8988T (cell line): ENCODE results near the gene PDE3B.

Source experiments
- DNase-seq: peaks from one replicate; pipeline ENCODE4 v3.0.0; 2011

PDE3B gene

DNA sequence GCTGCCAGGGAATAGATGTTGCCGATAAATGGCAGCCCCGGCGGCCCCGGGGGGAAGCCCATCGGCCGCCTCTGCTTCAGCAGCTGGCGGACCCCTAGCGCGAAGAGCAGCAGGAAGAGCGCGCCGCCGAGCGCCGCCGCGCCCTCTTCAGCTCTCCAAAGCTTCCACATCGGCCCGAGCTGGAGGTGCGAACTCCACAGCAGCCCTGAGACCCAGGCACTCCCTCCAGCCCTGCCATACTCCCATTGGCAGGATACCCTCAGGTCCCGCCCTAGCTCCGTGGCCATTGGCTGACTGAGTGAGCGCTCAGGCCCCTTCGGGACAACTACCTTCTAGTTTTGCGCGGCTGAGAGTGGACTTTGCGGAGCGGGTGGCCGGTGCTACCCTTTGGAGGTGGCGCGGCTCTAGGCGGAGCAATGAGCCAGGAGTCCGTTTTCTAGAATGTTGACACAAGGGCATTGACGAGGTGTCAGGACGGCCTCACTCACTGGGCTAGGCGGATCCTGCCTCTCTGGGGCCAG lies 248.5 kb downstream of the PDE3B start, which contains the start of gene CYP2R1:
CYP2R1 (minus strand) TSS at position 196 of the 521 bp plus-strand sequence; CDS start at position 170, 26 bp downstream.
- peak; percentile 66 for DNase-seq

DNA sequence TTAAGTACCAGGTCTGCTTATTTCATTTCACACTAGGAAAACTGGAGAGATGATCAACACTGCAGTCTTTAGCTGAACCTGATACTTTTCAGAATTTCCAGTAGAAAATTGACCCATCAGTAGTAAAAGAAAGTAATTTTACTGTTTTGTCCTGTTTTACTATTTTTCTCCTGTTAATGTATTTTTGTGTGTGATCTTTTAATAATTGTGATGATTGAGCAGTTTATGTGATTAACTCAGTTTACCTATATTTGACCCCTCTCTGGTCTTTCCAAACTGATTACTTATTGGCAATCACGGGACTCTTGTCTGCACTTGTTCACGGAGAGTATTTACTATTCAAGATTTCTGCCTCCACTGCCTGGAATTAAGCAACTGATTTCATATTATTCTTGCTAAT lies 249.0 kb downstream of the PDE3B start:
- no peak for DNase-seq

DNA sequence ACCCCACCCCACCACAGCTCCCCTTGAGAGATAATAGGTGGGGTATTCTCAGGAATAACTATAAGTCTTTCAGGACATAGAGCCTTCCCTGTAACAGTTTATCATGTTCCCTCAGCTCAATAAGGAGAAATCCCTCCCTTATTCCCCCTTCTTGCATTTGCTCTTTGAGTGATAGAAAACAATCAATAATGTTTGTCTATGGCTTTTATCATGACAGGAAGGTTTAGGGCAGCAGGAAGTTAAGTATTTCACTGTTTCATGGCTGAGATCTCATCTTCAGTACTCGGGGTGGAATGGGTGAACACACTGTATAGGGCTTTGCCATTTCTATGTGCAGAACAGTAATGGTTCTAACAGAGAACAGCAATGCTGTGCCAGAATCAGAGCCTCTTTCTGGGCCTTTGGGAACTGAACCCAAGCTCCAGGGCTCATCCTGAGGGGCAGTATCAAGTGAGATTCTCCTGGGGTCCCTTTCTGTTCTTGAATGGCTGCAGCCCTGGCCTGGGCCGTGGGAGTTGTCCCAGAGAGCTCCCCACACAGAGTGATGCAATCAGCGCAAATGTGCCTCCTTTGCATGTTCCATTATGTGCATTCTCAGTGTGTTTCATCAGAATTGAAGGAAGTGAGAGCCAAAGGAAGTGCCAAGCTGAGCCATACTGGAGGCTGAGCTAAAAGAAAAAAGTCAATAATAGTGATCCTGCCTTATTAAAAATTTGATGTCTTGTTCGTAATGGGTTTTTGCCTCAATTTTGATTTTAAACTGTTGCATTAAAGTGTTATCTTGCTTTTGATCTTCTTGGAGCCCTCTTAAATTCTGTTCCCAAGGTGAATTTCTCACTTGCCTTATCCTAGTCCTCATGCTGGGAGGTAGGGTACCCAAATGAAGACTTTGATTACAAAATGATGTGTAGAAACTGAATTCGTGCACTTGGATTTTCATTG lies 251.3 kb downstream of the PDE3B start:
- DNase-seq, result no peak

DNA sequence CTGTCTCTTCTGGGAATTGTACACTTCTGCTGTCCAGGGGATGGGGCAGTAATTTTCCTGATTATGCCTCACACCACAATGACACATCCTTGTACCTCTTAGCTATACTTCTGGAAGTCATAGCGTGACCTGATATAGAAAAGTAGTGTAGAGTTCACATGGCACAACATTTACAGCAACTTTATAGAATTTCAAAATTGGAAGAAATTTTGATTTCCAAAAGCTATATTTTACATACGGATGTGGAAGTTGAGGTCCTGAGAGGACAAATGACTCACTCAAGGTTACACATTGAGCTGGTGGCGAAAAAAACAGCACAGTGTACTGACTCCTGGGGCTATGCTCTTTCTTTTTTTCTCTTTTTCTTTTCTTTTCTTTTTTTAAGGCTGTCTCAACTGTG lies 254.8 kb downstream of the PDE3B start:
- no peak for DNase-seq

DNA sequence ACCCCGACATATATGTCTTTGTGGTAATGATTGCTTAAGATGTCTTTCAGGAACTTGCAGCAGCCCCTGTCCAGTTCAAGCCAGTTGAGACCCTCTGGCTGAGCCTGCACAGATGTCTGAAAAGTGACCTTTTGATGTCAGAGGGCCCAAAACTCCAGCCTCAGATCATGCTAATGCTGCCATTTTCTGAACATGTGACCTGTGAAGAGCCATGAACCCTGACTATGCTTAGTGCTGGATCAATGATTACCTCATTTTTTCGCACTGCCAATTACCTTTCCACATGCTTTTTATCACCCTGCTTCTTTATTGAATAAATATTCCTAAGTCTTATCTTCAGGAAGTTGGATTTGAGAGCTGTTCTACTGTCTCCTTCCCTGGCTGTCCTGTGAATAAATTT lies 255.3 kb downstream of the PDE3B start:
- DNase-seq, result no peak

DNA sequence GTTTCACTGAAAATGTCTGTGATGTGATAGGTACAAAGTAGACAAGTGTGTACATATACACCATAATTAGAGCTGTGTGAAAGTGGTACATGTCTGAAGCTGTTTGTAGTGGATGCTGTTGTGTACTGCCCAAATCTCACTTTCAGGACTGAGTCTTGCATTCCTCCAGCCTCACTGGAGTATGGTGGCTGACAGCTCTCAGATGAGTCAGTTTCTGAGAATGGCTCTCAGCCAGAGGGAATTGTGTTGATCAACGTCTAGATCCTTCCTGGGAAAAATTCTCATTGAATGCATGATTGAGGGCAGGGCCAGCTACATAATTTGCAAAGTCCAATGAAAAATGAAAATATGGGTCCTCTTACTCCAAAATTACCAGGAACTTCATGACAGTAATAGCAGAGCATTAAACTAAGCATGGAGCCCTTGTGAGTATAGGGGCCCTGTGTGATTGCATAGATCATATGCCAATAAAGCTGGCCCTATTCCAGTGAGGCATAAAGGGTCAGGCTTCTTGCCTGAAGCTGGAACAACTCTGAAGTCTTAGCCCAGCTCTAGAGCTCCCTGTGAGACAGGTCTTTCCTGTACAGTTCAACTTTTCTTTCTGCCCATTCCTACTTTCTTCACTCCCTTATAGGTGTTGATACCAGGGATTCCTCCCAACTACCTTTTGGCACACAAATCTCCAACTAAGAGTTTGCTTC lies 259.2 kb downstream of the PDE3B start:
- no peak for DNase-seq

DNA sequence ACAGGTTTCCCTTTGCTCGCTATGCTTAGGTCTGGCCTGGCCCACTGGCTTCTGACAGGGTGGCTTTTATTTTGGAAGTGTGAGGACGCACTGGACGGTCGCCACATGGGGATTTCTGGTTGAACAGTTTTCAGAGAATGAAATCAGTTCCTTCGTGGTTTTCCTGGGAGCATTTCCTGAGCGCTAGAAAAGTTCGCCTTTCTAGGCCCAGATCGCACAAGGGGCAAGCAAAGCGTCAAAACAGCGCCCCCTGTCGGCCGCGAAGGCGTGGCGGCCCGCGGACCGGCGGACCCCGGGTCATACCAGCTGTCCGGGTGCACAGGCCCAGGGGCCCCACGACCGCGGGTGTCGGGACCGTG lies 261.1 kb downstream of the PDE3B start:
- peak; percentile 48 for DNase-seq

DNA sequence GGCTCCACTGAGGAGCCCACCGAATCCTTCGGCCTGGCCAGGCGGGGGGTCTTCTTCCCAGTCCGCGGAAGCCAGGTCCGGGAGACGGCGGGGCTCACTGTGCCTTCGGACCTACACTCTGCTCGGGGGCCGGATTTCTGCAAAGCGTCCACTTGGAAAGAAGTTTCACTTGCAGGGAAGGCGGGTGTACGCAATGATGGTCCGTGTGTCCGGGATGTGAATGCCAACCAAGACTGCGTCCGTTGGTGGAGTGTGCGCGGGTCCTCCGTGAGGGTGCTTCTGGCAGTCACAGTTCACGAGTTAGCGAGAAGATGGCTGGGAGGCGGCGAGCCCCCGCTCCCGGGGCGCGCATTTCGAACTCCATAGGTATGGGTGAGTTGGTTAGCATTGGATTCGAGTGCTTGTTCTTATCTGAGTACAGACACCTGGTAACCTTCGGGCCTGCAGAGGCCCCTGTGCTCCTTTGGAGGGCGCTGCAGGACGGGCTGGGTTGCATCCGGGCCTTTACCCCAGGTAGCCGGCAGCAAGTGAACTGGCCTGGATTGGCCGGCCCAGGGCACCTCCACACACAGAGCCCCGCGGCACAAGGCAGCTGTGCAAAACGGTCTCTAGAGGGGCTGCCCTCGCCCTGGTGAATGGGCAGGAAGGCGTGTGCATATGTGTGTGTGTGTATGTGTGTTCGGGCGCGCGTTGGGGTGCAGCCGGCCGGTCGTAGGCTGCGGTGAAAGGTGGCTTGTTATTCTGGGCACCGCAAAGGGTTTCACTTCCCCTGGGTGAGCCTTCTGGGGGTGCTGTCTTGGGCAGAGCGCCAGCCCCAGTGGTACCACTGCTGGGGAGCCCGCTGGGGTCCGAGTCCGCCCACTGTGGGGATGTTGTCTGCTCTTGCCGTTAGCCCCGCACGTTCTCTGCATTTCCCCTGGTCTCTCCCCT lies 261.8 kb downstream of the PDE3B start:
- DNase-seq, result no peak

DNA sequence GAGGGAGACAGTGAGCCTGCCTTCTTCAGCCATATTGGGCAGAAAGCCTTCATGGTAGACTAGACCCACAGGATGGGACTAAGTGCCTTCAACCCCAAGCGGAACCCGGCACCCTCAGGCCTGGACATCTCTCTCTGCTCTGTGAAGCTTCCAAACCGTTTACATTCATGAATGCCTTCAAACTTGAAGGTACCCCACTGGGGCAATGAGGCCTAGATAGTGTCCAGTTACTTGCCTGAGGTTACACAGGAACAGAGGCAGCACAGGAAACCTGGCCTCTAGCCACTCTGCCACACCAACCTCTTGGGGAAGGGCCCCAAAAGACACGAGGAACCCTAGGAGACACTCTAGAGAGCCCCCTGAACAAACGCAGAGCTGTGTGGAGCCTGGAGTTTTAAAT lies 263.0 kb downstream of the PDE3B start:
- DNase-seq, result no peak

DNA sequence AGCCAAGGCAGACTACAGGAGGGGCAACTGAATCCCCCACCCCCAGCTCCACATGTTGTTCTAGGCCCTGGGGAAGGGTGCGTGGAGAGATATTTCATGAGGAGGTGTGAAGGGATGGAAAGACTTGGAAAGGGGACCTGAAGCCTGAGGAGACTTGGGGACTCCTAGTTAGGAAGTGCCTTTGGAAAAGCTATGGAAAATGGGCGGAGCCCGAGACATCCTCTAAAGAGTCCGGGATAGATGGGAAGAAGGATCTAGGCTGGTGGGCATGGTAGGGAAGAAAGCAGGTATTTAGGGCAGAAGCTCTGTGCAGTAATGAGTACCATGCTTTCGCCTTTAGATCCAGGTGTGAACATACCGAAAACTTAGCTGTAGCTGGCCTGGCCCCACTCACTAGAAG lies 263.4 kb downstream of the PDE3B start:
- no peak for DNase-seq

DNA sequence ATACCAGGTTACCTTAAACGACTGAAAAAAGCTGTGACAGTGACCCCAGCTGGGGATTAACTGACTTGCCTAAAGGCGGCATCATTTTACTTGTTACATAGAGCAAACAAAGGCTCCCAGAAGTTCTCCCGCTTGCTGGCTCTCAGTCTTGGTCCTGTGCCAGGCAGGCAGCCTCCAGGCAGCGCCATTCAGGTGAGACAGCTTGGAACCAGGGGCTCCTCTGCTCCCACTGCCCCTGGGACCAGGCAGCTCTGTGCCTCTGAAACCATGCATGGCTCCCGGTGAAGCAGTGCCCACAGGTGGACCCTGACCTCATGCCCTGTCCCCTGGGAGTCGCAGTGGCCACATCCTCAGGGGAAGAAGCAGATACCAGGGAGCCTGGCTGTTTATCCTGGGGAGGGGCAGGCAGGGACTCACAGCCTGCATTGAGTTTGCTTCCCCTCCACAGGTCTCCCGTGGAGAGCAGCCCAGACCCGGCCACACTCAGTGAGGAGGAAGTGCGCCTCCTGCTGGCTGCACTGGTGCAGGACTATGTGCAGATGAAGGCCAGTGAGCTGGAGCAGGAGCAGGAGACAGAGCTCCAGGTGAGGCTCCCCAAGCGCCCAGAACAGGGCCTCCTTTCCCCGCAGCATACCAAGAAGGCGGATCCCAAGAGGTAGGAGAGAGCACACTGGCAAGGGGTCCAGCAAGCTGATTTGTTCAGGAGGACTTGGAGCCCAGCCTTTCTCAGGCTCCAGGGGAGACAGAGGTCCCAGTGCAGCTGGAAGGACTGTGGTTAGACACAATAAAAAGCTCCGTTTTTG lies 264.0 kb downstream of the PDE3B start:
- DNase-seq, result no peak

DNA sequence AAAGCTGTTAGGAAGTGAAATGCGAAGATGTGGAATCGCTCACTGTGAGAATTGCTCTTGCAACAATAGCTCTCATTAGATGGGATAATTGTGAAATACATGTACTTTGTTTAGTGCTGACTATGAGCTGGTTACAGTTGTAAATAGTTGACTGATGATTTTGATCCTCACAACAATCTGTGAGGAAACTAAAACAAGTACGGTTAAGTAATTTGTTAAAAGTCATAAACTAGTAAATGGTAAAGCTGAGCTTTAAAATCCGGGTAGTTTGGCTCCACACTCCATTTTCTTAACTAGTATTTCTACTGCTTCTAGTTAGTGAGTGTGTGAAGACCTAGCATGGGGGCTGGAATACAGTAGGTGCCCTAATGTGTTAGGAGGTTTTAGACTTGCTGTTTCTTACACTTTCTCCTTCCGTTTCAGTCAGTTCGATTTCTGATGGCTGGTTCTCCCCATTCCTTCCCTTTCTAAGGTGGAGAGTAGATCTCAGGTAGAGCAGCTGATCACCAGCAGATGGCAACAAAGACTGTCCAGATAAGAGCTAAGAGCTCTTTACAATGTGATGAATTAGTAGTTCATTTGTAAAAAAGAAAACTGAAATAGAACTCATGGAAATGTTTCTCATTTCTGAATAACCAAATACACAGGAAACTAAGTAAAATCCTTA lies 264.7 kb downstream of the PDE3B start:
- no peak for DNase-seq

DNA sequence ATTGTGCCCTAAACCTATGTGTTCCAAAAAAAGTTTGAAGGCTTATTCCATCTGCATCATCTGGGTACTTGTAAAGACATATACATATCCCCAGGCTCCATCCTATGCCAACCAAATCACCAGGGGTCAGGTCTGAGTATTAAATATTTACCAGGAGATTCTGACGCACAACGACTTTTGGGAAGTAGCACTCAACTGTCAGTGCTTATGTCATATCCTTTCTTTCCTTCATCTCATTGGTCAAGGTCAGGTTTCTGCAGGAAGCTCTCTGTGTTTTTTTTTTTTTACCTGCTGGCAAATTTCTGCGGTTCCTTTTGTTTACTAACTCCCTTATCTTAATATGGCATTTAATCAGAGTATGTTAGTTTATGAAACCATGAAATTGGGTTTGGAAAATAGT lies 270.9 kb downstream of the PDE3B start:
- DNase-seq, result no peak

DNA sequence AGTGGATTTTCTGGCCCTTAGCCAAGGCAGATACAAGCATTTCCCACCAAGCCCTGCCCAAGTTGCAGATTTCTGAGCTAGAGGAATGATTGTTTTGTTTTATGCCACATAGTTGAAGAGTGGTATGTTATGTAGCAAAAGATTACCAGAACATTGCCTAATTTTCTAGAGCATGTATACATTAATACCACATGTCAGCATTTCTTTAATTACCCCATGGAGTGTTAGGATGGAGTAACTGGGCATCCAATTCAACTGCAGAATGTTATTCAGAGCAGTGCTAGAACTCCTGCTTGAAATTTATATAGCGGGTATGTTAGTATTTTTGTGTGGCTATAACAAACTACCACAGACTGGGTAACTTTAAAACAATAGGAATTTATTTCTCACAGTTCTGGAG lies 272.8 kb downstream of the PDE3B start:
- no peak for DNase-seq
